NCI-H1092 (cell line): Measurements from ENCODE around the gene PIK3C2A.

ENCODE experiments used
- DNase-seq: peaks from one replicate; lab custom pipeline; 2025; lab: John Stamatoyannopoulos, UW

The PIK3C2A gene

GRCh38 chr11:17159441-17159840, 48.3 kb downstream of the PIK3C2A start:
- no peak for DNase-seq
